GM12891 (cell line): ENCODE results near the gene GRN.
A peak's percentile ranks its signal among the peaks of the same experiment; 100 is the strongest.

Source experiments
- DNase-seq: peaks from one replicate; pipeline ENCODE4 v3.0.0; 2011; ENCODE audit warnings: low spot score; ENCODE audit not compliant: insufficient read length
- FAIRE-seq: peaks from 2 replicates; lab custom pipeline; 2011; peaks lifted over from hg19 to GRCh38; lab: Jason Lieb, UNC
- PAX5 ChIP-seq: IDR thresholded peaks from 2 replicates; pipeline ENCODE4 v1.6.1; 2011; ENCODE audit warnings: low read length, moderate library complexity, mild to moderate bottlenecking; ENCODE audit not compliant: insufficient read depth, severe bottlenecking
- POLR2A ChIP-seq: IDR thresholded peaks from 2 replicates; pipeline ENCODE4 v1.6.1; 2011; ENCODE audit warnings: low read depth, low read length, control low read depth
- POLR2AphosphoS5 ChIP-seq: IDR thresholded peaks from 2 replicates; pipeline ENCODE4 v1.6.1; 2011; ENCODE audit warnings: low read depth, low read length, control low read depth
- POU2F2 ChIP-seq: IDR thresholded peaks from 2 replicates; pipeline ENCODE4 v1.6.1; 2011; ENCODE audit warnings: low read depth, mild to moderate bottlenecking, control low read depth, low read length, moderate library complexity
- SPI1 ChIP-seq: IDR thresholded peaks from 2 replicates; pipeline ENCODE4 v1.6.1; 2011; ENCODE audit warnings: low read depth, low read length, control low read depth
- TAF1 ChIP-seq: IDR thresholded peaks from 2 replicates; pipeline ENCODE4 v1.6.1; 2011; ENCODE audit warnings: low read depth, low read length, control low read depth

The GRN gene

DNA sequence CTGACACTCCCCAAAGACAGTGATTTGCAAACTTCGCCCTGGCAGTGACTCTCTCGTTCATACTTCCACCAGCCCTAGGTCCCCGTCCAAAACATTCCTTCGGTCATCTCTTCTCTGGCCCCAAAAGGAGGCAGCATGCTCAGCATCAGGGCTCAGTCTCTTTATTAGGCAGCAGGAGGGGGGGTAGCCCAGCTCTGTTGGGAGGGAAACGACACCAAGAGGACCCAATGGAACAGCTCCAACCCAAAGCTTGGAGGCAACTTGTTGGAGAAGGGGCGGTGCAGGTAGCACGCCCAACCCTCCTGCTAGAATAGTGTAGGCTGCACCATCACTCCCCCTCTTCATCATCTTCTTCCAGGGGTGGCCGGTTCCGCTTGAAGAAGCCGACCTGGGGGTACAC is 26.9 kb downstream of the GRN start:
- no peak for FAIRE-seq
- no peak for DNase-seq
- TF ChIP-seq TAF1: no peak
- no peak for TF ChIP-seq POLR2AphosphoS5
- no peak for TF ChIP-seq POLR2A
- TF ChIP-seq POU2F2: no peak
- no peak for TF ChIP-seq SPI1
- TF ChIP-seq PAX5: no peak

DNA sequence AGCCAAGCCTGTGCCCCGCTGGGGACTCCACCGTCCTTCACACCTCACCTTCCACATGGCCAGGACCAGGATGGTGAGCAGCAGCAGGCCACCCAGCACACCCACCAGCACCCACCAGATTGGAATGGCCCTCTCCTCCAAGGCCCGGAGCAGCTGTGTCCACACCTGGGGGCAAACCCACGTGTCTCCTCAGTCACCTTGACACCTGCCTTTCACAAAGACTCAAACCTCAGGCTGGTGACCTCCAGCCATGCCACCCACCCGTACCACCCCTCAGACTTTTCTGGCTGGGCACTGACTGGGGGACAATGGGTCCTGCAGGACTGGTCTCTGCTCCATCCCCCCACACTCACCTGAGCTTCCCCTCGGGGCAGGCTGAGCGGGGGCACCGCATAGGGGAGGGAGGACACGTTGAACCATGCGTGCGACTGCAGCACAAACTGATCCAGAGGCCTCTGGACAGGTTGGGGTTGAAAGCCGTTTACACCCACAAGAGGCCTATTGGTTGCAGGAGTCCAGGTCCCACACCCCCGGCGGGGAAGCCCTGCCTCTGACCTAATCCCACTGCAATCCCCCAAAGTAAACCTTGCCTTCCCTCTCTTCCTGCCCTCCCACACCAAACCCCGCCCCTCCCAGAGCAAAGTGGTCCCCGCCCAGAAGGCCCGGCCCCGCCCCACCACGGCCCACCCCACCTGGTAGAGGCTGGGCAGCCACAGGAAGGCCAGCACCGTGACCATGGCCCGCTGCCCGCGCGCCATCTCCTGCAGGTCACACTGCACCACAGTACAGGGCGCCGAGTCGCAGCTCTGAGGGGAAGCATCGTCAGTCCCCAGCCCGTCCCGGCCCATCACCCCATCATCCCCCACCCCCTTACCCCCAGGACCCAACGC is 29.4 kb downstream of the GRN start:
- DNase-seq: no peak
- FAIRE-seq: no peak

DNA sequence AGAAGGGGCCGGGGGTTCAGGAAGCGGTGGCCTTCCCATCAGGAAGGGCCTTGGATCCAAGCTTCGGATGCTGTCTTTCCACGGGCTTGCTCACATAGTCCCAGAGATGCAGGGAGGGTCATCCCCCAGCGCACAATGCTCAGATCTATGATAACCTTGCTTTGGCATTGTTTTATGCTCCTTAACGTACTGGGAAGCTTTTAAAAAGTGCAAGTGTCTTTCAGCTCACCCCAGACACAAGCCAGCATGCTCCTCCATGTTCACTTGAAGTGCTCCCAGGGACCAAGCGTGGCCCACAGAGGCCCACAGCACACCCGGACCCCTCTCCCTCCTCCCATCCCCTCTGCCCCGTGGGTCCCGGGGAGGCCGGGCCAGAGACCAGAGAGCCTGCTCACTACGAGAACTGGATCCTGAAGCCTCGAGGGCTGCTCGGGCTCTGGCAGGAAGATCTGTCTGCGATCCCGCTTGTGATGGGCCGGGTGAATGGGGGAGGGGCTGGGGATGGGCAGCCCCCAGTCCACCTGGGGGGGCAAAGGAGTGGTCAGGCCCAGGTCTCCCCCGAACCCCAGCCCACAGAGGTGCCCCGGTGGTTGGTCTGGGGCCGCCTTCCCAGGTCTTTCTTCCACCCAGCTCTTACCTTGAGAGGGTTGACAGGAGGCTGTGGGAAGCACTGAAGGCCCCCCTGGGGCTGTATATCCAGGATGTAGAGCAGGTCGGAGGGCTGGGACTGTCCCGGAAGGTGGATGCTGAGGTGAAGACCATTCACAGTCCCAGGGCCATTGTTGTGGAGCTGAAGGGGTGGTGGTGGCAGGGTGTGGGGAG is 30.3 kb downstream of the GRN start:
- TF ChIP-seq PAX5: no peak
- no peak for TF ChIP-seq POLR2A
- TF ChIP-seq SPI1: no peak
- TF ChIP-seq POLR2AphosphoS5: no peak
- no peak for TF ChIP-seq TAF1
- no peak for TF ChIP-seq POU2F2
- DNase-seq (no peak), FAIRE-seq (no peak)

More for the DNA sequence above, 29.4 kb downstream of the GRN start:
- no peak for TF ChIP-seq SPI1
- TF ChIP-seq POLR2A: no peak
- no peak for TF ChIP-seq POU2F2
- no peak for TF ChIP-seq POLR2AphosphoS5
- TF ChIP-seq PAX5: no peak
- no peak for TF ChIP-seq TAF1

DNA sequence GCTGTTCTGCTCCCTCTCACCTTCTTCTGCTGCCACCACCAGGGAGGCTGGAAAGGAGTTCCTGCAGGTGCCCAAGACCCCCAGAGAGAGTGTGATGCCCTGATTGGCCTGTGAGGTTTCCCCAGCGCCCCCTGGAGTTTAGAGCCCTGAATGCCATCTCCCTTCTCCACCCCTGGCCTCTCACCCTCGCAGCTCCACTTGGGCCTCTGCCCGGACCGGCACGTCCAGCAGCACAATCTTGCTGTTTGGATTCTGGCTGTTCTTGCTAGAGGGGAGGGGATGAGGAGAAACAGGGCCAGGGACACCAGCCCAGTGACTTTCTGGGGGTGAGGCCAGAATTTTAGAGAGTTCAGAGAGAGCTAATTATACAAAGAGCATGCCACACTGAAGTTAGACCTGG is 31.0 kb downstream of the GRN start:
- peak; percentile 68 for DNase-seq
- FAIRE-seq: no peak
- TF ChIP-seq POU2F2: no peak

DNA sequence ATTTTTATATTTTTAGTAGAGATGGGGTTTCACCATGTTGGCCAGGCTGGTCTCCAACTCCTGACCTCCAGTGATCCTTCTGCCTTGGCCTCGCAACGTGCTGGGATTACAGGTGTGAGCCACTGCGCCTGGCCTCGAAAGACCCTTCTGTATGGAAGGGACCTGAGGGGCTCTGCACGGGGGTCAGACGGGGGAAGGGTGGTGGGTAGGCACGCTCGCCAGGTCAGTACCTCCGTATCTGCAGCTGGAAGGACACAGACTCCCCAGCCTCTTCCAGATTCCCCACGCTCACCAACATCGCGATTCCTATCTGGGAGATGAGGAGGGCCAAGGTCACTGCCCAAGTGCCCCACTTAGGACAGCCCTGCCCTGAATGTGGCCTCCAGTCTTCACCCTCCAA is 31.7 kb downstream of the GRN start:
- no peak for FAIRE-seq
- no peak for DNase-seq
- no peak for TF ChIP-seq POLR2A
- no peak for TF ChIP-seq POU2F2
- no peak for TF ChIP-seq POLR2AphosphoS5
- TF ChIP-seq PAX5: no peak
- TF ChIP-seq TAF1: no peak
- no peak for TF ChIP-seq SPI1

DNA sequence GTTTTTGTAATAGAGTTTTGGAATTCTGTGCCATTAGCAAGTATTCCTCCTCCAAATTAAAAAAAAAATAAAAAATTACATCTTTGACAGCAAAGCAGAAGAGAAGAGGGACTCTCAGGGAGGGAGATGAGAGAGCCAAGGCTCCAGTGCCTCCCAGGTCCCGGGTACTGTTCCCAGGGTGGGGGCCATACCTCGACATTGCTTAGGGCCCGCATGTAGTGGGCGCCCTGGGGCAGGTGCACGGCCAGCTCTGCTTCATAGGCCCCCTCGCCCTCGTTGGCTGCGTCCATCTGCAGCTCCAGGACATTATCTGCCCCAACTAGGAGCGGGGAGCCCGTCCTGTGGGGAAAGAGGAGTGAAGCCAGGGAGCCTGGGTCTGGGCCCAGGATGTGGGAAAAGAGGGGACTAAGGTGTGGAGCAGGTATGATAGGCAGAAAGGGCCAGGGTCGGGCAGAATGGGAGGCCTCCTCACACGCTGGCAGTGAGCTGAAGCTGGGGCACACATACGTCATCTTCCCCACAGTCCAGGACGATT is 33.1 kb downstream of the GRN start:
- FAIRE-seq (no peak), DNase-seq (no peak)
- TF ChIP-seq SPI1 (no peak), POLR2A (no peak), POU2F2 (no peak), PAX5 (no peak), POLR2AphosphoS5 (no peak), TAF1 (no peak)

DNA sequence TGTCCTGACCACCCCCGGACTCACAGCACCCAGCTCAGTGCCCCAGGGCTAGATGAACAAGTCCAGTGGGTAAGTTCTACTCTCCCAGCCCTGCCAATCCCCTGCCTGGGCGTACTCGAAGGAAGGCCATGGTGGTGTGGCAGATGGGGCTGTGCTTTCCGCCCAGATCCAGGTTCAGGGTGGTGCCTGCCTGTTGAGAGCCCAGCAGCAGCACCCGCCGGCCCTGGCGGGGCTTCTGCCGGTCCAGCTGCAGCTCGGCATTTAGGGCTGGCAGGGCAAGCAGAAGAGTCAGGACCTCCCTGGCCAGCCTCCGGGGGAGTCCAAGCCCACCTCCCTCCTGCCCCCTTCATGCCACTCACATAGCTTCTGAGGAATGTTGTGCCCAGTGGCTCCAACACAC is 34.8 kb downstream of the GRN start:
- DNase-seq: no peak
- FAIRE-seq: no peak

DNA sequence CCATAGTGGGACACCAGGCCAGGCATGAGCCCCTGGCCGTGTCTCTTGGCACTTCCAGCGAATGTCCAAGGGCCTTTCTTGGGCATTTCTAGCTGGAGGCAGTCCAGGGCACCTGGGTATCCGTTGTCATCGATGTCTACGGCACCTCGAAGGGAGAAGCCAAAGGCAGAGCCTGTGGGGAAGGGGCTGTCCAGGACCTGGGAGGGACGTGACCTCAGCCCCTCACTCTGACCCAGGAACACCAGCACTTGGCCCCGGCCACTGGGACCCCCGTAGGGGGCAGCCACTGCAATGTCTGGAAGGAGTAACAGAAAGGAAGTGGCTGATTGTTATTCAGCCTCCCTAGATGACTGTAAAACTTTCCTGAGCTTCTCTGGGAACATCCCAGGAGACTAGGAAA is 35.7 kb downstream of the GRN start:
- FAIRE-seq (no peak), DNase-seq (no peak)
- TF ChIP-seq POLR2AphosphoS5: no peak
- no peak for TF ChIP-seq TAF1
- TF ChIP-seq SPI1: no peak
- no peak for TF ChIP-seq POU2F2
- TF ChIP-seq POLR2A: no peak

More for the DNA sequence above, 34.8 kb downstream of the GRN start:
- no peak for TF ChIP-seq SPI1
- TF ChIP-seq POU2F2: no peak
- no peak for TF ChIP-seq POLR2AphosphoS5
- no peak for TF ChIP-seq POLR2A
- no peak for TF ChIP-seq PAX5
- no peak for TF ChIP-seq TAF1

DNA sequence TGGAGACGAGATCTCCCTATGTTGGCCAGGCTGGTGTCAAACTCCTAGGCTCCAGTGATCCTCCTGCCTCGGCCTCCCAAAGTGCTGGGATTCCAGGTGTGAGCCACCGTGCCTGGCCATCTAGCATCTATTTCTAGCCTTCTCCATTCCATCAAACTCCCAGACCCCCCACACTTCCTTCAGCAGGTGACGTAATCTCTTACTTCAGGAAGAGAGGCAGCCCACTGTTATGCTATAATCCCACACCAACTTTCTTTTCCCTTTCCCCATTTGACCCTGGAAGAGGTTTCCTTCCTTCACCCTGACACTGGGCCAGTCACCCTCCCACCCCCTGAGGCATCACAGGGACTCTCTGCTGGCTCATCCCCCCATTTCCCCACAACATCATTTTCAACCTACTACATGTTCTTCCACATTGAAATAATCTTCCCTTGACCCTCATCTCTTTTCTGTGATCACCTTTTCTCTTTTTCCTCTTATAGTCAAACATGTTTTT is 36.8 kb downstream of the GRN start:
- DNase-seq (no peak), FAIRE-seq (no peak)
- TF ChIP-seq TAF1 (no peak), SPI1 (no peak), POU2F2 (no peak), PAX5 (no peak), POLR2AphosphoS5 (no peak), POLR2A (no peak)

DNA sequence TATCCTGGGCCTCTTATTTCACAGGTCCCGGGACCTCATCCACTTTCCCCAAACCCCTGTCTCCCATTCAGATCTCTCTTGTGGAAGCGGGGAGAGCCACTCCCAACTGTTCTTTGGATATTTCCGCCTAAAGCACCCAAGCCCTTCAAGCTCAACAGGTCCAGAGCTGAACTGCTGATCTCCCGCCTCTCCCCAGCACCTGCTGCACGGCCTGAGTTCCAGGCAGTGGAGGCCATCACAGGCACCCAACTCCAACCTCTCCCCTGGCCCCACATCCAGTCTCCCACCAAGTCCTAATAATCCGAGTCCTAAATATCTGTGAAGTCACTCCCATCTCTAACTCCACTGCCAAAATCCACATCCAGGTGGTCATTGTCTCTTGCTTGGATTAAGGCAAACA is 37.8 kb downstream of the GRN start:
- DNase-seq (no peak), FAIRE-seq (no peak)
- TF ChIP-seq PAX5 (no peak), TAF1 (no peak)
